ENCODE results near the gene RAC2.

RAC2 gene

DNA sequence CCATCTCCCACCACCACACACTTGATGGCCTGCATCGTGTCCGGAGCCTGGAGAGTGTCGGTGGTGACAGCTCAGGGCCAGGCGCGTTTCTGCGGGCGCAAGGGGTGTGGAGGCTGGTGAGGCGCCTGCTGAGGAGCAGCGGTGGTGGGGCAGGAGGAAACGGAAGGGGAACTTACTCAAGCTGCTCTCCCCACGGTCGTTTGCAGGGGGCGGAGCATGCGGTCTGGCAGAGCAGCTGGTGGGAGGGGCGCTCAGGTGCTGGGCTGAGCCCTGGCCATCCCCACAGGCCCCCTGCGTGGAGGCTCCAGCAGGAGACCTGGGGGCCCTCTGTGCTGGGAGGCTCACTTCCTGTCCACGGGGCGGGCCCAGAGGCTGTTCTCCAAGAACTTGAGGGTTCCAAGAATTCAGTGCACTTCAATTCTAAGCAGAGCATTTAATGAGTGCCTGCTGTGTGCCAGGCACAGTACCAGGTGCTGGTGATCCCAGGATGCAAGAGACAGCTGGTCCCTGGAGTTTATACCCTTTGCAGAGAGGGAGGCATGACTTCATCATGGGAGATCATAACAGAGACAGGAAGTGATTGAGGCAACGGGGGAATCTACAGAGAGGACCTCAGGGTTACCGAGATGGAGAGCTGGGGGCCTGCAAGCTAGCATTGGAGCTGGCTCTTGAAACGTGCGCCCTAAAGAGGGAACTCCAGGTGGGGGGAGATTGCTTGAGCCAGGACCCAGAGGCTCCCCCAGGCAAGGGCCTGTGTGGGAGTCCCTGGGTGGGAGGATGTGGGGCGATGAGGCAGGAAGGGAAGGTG is at the start of gene RAC2:
RAC2 (minus strand) TSS at position 156 of the 808 bp plus-strand sequence; CDS start at position 35, 121 bp downstream.
- DNase-seq, result peak; percentile 97

DNA sequence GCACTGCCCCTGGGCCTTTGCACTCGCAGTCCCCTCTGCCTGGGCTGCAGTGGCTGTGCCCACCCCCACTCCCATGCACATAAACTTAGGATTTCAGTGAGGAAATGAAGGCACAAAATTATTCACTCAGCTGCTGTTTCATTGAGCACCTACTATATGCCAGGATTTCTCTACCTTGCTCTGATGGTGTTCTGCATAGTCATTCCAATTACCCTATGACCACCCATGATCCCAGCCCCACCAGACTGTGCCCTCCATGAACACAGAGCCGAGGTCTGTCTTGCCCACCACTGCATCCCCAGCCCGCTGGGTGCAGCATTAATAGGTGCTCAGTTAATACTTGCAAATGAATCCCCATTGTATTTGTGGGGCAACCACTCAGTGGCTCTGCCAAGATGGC is 49.1 kb upstream of the RAC2 start:
- DNase-seq, result no peak

DNA sequence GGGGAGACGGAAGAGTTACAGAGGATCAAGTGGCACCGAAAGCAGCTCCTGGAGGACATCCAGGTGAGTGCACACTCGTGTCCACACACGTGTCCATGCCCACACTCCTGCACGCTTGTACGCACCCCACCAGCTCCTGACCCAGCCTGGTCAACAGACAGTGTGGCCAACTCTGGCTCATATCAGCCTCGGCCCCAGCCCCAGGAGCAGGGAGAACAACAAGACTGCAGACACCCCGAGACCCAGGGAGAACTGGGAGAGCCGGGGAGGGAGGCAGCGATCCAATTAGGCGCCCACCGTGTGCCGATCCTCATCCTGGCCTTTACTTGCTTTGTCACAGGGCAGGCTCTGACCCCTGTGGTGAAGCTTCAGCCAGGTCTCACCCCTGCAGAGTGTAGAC is 48.6 kb upstream of the RAC2 start:
- no peak for DNase-seq

DNA sequence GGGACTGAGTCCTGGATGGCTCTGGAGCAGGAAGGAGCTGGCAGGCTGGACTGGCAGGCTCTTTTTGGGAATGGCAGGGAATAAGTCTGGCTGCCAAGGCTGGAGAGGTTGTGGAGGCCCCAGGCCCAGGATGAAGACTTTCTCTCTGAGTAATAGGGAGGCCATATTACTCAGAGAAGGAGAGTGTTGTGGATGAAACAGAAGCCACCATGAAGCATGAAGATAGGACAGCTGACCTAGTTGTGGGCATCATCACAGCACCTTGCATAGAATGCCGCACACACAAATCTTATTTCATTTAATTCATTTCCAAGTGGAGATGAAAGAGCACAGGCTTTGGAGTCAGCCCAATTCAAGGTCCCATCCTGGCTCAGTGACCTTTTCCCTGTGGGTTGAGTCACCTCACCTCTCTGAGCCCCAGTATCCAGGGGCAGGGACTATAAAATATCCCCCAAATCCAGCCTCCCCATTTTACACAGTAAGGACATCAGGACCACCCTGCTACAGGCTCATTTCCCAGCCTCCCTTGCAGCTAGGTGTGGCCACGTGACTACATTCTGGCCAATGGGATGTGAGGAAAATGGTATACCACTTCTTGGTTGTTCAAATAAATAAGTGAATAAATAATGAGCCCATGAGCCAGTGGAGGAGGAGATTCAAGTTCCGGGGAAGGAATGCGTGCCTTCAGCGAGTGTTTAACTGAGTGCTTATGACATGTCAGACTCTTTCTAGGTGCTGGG is 47.7 kb upstream of the RAC2 start:
- DNase-seq, result no peak

DNA sequence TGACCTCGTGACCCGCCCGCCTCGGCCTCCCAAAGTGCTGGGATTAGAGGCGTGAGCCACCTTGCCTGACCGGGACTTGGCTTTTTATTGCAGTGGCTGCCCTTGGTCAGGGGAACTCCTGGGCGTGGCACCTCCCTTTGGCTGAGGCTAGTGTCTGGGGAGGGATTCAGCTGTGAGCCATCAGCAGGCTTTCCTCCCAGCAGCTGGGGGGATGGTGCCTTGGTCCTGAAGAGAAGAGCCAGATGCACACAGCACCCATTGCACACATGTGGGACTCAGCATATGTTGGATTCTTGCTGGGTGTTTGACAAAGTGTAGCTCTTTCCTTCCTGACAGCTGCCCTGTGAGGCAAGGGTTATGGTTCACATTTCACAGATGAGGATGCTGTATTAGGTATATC is 46.7 kb upstream of the RAC2 start:
- DNase-seq, result no peak

DNA sequence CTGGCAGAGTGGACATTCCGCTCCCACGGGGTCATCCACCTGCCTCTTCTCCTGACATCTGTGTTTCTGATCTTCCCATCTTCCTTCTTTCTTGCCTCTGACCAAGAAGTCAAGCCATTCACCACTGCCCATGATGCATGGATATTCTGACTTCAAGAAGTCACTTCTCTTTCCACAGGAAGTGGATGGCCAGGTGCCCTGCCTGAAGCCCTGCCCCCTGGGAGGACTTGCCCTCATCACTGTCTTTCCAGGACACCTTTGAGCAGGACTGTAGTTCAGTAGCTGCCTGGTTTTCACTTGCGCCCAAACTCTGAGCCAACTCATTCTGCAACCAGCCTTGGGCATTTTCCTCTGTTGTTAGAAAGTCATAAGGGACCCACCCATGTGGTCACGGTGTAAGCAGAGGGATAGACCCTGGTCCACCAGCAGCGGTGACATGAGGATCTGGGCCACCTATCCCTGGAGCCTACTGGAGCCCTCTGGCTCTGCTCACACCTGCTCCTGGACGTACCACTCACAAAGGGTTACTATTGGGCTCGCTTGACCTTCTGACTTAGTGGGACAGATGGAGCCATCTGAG is 45.2 kb upstream of the RAC2 start:
- DNase-seq, result no peak

DNA sequence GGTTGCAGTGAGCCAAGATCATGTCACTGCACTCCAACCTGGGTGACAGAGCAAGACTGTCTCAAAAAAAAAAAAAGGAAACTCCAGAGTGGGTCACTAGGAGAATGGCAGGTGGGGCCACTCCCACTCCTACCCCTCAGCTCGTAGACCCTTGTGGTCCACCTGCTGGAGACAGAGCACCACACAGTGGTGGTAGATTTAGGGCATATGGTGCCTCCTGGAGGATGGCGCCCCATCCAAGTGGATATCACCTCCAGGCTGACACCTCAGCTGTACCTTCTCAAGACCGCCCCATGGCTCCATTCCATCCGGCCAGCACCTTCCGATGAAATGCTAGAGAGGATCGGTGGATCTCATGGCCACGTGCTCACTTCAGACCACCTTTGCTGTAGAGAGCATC is 44.5 kb upstream of the RAC2 start:
- no peak for DNase-seq

DNA sequence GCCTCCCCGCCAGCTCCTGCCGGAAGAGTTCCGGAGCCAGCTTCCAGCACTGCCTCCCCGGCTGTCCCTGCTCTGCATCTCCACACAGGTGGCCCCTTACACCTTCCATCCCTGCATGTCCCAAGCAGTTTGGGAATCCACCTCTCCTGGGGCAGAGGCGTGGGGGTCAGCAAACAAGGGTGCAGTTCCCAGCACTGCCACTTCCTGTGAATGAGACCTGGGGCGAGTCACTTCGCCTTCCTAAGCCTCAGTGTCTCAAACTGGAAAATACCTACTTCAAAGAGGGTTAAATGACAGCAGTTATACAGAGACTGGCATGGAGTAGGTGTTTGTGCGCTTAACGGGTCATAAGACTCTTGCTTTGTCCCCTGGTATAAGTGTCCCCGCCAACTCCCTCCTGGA is 43.5 kb upstream of the RAC2 start:
- no peak for DNase-seq

DNA sequence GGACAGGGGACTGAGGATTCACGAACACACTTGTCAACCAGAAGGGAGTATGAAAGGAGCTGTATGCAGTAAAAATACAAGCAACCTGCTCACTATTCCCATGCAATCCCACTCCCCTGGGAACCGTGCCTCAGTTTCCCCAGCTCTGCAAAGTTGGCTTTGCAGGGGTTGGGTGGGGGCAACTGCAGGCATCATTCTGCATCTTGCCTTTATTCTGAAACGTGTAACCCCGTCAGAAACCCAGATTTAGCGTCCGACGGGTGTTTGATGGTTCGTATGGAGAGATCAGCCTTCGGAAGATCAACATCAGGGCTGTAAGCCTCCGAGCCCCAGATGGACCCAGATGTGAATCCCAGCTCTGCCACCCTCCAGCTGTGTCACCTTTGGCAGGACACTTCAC is 41.9 kb upstream of the RAC2 start:
- no peak for DNase-seq

DNA sequence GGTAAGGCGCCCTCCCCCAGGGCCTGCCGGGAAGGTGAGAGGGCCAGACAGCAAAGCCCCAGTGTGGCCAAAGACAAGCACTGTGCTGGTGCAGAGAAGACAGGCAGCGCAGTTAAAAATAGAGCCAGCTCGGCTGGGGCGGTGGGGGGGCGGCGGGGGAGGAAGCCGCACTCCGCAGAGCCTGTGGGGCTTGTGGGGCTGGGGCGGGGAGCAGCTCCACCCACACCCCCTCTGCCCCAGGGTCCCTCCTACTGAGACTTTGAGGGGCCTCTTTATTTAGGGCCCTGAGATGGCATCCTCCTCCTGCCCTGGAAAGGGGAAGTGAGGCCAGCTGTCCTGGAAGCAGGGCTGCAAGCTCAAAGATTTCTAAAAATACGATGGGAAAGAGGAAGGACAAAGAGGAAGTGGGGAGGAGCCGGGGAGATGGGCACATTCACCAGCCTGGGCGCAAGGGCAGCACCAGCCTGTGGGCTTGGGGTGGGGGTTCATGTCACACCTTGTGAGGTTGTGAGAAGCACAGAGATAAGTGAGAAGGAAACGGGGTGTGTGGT is 40.8 kb upstream of the RAC2 start:
- DNase-seq, result peak; percentile 39

DNA sequence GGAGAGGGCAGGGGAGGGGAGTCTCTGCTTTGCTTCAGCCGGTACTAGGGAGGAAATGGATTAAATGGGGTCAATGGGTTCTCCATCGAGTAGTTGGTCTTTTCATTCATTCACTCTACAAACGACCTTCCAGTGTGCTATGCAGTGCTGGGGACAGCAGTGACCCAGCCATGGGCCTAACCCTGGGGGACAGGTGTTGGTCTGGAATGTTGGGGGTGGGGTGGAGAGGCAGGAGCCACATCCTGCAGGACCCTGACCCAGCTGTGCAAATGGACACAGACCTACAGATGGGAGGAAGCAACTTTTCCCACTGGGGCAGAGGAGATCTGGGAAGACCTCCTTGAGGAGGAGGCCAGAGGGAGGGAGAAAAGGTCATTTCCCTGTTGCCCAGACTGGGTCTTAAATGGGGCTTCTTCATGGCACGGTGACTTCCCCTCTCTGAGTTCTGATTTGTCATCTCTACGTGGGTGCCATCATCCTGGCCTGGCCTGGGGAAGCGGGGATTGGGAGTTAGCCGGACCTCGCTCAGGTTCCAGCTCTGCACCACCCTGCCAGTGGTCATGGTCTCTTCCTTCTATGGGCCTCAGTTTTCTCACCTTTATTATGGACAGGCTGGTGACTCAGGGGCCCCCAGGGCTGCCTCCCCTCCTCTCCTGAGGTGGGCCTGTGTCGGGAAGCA is 40.2 kb upstream of the RAC2 start:
- DNase-seq, result no peak

DNA sequence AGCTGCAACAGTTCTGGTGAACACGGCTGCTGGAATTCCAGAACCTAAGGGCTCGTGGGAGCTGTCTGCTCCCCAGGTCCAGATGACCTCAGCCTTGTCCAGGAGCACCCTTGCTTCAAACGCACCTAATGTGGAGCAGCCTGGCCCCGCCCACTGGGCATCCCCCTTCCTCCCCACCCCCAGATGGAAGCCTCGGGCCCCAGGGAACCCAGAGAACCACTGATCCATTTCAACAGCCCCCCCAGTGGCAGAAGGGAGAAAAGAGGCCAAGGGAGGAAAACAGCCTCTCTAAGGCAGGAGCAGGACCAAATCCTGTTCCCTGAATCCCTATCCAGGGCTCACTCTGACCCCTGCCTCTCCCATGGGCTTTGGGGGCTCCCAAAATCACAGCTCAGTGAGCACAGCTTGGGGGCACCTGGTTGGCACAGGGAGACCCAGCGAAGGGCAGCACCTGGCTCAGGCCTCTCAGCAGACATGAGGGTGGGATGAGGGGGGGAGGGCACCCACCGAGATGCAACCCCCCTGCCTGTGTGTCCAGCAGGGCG is 39.4 kb upstream of the RAC2 start:
- peak; percentile 40 for DNase-seq

DNA sequence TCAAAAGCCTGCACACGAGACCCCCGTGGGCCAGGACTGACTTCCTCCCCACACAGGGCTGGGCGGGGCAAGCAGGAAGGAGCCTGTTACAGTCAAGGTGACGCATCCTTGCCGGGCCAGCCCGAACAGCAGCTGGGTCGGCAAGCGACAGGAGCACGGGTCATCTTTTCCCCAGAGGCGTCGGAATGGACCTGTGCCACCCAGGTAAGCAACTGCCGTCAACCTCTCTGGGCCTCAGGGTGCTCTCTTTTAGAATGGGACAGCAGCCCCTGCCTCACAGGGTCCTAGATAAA is 38.3 kb upstream of the RAC2 start, which contains the start of gene CYTH4:
CYTH4 (plus strand) TSS at position 124 of the 293 bp plus-strand sequence; CDS start at position 186, 62 bp downstream.
- peak; percentile 83 for DNase-seq

DNA sequence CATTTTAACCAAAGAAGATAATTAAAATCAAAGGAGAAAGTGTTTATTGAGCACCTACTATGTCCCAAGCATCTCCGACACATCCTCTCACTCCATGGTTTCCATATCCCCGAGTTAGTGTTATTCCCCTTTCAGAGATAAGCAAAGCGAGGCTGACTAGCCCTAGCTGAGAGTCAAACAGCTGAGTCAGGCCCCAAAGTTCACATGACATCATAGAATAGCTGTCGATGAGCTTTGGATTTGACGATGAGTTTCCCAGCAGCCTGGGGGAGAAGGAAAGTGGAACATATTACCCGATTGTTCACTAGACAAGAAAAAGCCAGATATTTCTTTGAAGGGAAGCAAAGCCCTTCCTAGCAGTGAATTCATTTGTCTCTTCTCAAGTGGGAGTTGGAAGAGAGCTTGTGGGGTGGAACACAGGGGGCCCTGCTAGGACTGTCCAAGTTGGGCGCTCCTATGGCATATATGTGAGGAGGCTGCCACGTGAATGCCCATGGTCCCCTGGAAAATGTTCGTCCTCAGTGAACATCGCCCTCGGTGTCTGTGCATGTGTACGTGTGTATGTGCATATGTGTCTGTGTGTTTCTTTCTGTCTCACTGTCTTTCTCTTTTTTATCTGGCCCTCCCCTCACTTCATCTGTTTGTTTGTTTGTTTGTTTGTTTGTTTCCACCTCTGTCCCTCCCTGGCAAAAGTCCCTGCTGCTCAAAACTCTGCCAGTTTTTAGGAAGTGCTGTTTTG is 37.7 kb upstream of the RAC2 start:
- DNase-seq, result no peak

DNA sequence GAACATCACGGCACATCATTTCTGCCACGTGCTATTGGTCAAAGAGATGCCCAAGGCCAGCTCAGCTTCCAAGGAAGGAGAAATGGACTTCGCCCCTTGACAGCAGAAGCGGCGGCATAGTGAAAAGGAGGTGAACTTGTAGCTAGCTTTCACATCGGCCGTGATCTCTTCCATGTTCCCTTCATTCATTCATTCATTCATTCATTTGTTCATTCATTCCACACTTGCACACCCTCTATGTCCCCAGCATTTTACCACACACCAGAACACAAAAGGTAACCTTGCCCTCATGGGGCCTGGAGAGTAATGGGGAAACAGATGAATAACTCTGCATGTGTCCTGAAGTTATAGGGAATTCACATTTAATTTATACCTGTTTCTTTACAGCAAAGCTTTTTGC is 37.1 kb upstream of the RAC2 start:
- DNase-seq, result no peak

DNA sequence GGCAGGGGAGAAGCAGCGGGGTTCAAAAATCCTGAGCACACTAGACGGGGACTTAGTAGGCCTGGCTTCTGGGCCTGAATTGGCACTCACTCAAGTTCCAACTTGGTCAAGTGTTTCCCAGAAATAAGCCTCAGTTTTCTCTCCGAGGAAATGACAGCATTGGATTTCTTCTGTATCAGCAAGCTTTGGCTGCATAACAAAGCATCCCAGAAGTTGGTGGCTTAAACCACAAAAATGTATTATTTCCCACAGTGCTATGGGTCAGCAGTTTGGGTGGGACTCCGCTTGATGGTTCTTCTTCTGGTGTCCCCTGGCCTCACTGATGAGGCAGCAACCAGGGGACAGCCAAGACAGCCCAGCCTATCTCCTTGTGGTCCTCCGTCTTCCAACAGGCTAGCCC is 36.6 kb upstream of the RAC2 start:
- no peak for DNase-seq

DNA sequence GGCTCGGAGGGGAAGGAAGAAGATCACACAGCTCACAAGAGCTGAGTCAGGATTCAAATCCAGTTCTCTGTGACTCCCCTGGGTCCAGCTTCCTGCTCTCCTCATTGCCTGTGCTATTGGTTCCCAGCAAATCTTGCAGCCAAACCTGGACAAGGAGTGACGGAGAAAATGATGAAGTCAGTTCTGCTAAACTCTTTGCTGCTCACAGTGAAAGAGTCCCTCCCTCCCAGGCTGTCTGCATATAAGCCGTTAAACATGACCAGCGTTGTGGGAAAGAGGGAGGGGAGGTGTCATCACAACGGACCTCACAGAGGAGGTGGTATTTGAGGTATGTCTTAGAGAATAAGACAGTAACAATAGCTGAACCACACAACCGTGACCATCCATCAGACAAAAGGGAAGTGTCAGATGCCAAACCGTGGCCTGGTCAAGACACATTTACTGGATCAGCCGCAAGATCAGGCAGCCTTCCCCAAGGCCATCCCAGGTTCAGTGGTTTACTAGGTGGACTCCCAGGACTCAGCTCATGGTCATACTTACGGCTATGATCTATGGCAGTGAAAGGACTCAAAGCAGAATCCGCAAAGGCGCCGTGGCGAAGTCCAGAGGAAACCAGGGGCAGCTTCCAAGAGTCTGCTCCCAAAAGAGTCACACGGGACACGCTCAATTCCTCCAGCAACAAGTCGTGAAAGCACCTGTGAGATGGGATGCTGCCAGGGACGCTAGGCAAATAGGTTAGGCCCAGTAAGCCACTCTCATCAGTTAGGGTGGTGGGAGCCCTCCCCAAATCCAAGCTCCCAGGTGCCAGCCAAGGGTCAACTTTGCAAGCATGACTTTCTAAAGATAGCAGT is 35.5 kb upstream of the RAC2 start:
- no peak for DNase-seq

DNA sequence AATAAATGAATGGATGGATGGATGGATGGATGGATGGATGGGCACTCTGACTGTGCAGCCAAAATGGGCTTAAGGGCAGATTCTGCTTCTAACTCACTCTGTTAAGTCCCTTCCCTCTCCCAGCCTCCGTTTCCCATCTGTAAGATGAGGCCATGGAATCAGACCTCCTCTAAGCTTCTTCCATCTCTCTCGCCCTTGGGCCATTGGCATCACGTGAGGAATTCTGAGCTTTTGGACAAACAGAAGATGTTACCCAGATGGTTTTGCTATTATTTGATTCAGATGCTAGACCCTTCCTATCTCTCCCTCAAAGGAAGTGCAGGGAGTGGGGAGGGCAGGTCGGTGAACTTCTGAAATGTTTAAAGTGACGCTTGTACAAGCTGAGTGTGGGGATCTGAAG is 34.2 kb upstream of the RAC2 start:
- no peak for DNase-seq

DNA sequence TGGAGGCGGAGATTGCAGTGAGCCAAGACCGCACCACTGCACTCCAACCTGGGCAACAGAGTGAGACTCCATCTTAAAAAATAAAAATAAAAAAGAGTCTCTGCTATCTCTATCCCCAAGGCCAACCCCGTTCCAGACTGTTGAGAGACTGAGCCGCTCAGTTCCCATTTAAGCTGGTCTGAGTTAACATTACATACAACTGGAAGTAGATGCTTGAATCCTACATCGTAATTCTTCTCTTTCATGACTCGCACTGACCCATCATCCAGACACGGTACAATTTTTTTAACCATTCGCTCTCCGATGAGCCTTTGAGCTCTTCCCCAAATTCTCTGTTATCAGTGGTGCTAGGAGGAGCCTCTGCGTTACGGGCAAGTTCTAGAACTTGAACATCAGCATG is 33.3 kb upstream of the RAC2 start:
- DNase-seq, result no peak

DNA sequence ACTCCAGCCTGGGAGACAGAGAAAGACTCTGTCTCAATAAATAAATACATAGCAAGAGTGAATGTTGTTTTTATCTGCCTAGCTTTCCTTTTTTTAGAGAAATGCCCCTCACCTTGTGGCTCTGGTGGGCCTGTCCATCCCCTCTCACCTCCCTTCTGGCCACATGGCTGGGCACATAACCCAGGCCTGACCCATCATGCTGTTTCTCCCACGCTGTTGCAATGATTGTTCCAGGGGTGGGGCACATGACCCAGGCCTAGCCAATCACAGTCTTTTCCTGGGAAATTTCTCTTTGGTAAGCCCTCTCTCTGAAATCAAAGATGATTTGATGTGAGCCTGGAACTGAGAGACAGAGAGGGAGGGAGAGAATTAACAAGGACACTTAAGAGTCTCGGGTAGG is 32.7 kb upstream of the RAC2 start:
- DNase-seq, result no peak

DNA sequence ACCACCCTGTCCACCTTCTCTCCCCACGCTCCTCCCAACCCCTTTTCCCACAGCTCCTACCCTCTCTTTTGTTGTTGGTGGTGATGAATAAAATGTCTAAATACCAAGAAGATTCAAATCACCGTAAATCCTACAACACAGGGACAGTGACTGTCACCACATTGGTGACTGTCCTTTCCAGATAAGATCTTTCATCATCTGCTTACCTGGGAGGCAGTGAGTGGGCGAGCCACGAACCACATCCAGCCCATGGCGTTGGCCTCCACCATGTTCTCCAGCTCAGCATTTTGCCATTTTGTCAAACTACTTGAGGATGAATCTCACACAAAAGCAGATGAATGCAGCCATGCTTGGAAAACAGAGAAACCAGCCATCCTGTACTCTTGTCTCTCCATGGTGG is 31.6 kb upstream of the RAC2 start:
- DNase-seq, result peak; percentile 74
